Measurements from ENCODE around the gene ZNF107.
"Not testable (repeated sequence)": the region's sequence is repeated elsewhere in the genome, so short reads cannot be mapped to it uniquely, and the experiment has no call there.

ZNF107 gene

DNA sequence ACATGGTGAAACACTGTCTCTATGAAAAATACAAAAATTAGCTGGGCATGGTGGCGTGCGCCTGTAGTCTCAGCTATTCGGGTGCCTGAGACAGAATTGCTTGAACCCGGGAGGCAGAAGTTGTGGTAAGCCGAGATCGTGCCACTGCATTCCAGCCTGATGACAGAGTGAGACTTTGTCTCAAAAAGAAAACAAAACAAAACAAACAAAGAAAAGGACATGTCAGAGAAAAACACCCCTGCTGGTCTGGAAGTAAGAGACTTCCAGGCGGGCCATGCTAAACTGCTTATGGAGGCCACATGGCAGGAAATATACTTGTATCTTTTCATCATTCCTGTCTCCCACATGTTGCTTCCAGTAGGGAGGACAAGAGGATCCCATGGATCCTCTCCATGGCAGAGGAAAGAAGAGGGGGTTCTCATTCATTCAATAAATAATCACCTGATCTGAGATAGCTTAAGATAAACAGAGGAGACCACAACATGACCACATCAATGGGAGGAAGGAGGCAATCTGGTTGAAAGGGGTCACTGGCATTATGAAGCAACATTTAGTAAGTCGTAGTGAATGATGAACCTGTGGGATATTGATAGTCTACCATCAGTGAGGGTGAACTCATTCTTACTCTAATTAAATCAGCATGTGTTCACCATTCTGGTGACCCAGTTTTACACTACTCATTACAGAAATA lies 67.8 kb downstream of the ZNF107 start:
- DNase-seq (ENCODE audit: low spot score) = no peak

DNA sequence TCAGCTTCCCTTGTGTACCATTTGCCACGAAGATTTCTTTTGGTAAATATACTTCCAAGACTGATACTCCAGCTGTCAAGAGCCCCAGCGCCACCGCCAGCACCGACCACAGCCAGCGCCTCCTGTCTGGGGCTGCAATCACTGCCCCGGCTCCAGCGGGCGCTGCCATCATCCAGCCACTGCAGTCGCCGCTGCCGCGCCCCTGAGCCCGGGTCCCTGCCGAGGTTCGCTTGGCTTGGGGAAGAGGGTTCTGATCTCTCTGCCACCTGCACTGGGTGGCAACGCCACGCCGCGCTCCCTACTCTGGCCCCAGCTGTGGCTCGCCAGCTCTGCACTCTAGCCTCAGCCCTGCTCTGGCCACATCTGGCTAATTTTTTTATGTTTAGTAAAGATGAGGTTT lies 70.6 kb downstream of the ZNF107 start:
- no peak for DNase-seq (ENCODE audit: low spot score)

DNA sequence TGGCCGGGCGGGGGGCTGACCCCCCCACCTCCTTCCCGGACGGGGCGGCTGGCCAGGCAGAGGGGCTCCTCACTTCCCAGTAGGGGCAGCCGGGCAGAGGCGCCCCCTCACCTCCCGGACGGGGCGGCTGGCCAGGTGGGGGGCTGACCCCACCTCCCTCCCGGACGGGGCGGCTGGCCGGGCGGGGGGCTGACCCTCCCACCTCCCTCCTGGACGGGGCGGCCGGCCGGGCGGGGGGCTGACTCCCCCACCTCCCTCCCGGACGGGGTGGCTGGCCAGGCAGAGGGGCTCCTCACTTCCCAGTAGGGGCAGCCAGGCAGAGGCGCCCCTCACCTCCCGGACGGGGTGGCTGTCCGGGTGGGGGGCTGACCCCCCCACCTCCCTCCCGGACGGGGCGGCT lies 72.5 kb downstream of the ZNF107 start:
- not testable (repeated sequence) for DNase-seq (ENCODE audit: low spot score)

DNA sequence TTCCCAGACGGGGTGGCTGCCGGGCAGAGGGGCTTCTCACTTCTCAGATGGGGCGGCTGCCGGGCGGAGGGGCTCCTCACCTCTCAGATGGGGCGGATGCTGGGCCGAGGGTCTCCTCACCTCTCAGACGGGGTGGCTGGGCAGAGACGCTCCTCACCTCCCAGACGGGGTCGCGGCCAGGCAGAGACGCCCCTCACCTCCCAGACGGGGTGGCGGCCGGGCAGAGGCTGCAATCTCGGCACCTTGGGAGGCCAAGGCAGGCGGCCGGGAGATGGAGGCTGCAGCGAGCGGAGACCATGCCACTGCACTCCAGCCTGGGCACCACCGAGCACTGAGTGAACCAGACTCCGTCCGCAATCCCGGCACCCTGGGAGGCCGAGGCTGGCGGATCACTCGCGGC lies 73.0 kb downstream of the ZNF107 start:
- not testable (repeated sequence) for DNase-seq (ENCODE audit: low spot score)

DNA sequence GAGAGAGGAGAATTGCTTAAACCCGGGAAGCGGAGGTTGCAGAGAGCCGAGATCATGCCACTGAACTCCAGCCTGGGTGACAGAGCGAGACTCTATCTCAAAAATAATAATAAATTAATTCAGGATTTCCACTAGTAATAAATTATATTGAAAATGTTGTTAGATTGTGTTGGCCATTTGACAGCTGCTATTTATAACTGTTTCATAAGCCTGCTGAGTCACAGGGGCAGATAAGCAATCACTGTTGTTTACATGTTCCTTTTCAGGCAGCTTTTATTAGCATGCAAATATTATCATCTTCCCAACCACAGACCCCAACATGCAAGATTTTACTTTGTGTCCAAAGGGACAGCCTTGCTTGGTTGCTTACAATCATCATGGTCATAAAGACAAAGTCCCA lies 78.7 kb downstream of the ZNF107 start:
- no peak for DNase-seq (ENCODE audit: low spot score)

DNA sequence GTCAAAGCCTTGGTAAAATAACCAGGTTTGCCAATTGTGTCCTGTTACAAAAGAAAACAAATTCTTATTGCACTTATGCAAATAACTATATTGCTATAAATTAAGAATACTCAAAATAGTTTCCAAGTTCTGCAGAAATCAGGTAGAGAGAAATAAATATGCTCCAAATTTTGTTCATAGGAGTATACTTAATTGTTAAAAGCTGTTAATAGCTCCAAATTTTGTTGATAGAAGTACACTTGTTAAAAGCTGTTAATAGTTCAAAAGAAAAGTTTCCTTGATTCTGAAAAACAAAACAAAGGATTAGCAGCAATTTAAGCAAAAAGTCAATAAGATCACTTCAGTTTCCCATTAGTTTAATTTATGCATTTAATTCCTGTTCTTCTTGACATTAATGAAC lies 81.9 kb downstream of the ZNF107 start:
- DNase-seq (ENCODE audit: low spot score) = no peak

DNA sequence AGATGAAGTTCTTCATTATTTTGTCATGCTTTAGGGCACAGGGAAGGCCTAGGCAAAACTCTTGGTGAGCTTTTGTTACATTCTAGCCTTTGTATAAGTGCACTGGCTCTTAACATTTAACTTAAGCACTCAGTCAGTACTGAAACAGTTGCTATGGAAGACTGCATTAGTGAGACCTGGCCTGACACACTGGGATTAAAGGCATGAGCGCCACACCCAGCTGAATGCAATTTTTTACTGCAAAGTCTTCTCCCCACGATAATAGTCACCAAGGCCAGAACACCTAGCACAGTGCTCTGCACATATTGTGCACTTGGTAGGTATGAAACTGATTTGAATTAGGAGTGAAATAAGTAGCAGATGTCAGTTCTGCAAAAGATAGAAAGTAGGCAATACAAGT lies 87.1 kb downstream of the ZNF107 start:
- no peak for DNase-seq (ENCODE audit: low spot score)

DNA sequence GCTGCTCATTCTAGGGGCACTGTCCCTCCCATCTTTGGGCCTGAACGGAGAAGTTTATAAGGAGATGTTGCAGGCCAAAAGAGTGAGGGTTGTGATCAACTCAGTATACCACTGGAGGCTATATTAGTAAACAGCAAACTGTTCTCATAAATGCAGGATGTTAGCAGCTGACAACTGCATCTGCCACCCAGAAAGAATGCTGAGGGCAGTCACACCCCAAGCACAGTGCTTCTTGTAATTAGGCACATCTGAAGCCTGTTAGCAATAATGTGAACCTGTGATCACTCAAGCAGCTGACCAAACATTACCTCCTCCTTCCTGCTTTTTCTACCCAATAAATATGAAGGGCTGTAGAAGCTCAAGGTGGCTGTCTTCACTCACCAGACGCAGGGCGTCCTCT lies 89.9 kb downstream of the ZNF107 start:
- DNase-seq (ENCODE audit: low spot score) = no peak

DNA sequence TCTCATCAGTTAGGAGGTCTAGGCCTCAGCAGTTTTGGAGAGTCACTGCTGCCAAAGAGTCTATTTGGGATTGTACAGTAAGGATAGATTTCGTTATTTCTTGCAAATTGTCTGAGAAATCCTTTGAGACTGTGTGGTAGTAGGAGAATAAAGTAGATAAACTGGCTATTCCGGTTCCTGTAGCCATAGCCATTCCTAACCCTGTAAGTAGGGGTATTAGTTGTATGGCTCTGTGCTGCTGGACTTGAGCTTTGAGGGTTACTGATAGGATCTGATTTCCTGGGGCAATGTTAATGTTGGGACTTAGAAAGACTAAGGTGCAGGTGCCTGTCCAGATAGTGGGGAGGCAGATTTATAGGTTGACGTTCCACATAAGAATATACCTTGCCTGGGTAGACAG lies 92.2 kb downstream of the ZNF107 start:
- DNase-seq (ENCODE audit: low spot score) = no peak

All from RKO (cell line).